ENCODE data around the gene ST7L.
"Not testable (repeated sequence)": the region's sequence is repeated elsewhere in the genome, so short reads cannot be mapped to it uniquely, and the experiment has no call there.

Gene ST7L

GRCh38 chr1:112486063-112486462 lies 132.9 kb downstream of the ST7L start:
- not testable (repeated sequence) for DNase-seq

GRCh38 chr1:112478314-112478713 lies 140.6 kb downstream of the ST7L start:
- no peak for DNase-seq

- no peak for DNase-seq
Observed at GRCh38 chr1:112477550-112477949, 141.4 kb downstream of the ST7L start.

All from COR-L47 (cell line).